Right atrium auricular region (tissue), 2 donors: ENCODE measurements around the gene COX11. TPM values are rescaled to one million over a fixed set of nuclear protein-coding genes. Genes with fewer than 3 reads are reported as not detected.
A peak's percentile ranks its signal among the peaks of the same experiment; 100 is the strongest.

Experiments
- DNase-seq: peaks from one replicate; pipeline ENCODE4 v3.0.0-alpha.2; 2019; ENCODE audit warnings: low spot score
- H3K27ac ChIP-seq, 2 donors: fragments of 200-600 bp; sonication (generic); 1 replicate in 1 of 2; 2 replicates in 1 of 2; pipeline ENCODE4 v1.5.1; 2016 to 2019
- H3K27me3 ChIP-seq, 2 donors: fragments of 200-600 bp; sonication (generic); one replicate each; pipeline versions ENCODE4 v1.5.1 to v1.6.0; 2017 to 2019
- H3K36me3 ChIP-seq: fragments of 200-600 bp; sonication (generic); one replicate; pipeline ENCODE4 v1.5.1; 2016
- H3K4me1 ChIP-seq, 2 donors: fragments of 200-600 bp; sonication (generic); one replicate each; pipeline versions ENCODE4 v1.5.1 to v1.6.0; 2017 to 2019
- H3K4me3 ChIP-seq, 2 donors: fragments of 200-600 bp; sonication (generic); 1 replicate in 1 of 2; 2 replicates in 1 of 2; pipeline ENCODE4 v1.5.1; 2017 to 2019; ENCODE audit warnings: mild to moderate bottlenecking in 1 of 2, moderate library complexity in 1 of 2
- H3K9me3 ChIP-seq, 2 donors: fragments of 200-600 bp; sonication (generic); one replicate each; pipeline ENCODE4 v1.5.1; 2019
- CTCF ChIP-seq, 2 donors: fragments of 200-600 bp; sonication (generic); IDR thresholded peaks; one replicate each; pipeline ENCODE4 v1.5.1; 2019; ENCODE audit warnings: antibody characterized with exemption in 2 of 2
- total RNA-seq, 2 donors: library from RNA; depleted of rRNA; stranded (reverse); fragments of >200 nt; gene quantifications; one replicate each; pipeline ENCODE4 v1.1.0, GENCODE V29; 2016

COX11 gene
- total RNA-seq, 2 donors from 2014 or later: 57.1 to 75.3 TPM

DNA sequence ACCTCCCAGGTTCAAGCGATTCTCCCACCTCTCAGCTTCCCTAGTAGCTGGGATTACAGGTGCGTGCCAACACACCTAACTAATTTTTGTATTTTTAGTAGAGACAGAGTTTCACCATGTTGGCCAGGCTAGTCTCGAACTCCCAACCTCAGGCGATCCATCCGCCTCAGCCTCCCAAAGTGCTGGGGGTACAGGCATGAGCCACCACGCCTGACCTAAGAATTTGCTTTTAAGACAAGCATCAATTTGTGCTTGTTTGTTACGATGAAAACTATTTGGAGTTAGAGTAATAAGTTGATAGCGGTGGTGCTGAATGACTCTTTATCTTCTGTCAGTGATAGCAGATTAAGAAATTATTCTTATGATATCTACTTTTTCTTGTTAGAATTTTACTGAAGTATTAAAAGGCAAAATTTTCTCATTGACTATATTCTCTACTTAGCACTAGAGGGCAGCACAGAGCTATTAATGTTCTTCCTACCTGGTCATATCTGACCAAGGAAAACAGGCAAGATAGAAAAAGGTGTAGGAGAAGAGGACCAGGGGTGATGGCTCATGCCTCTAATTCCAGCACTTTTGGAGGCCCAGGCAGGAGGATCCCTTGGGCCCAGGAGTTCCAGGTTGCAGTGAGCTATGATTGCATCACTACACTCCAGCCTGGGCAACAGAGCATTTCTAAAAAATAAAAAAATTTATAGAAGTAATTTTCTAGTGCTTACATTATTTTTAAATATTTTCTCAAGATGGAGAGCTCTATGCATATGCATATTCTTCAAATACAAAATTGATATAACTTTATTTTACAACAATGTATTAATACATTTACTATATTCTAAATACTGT is 24.6 kb upstream of the COX11 start:
- no peak for DNase-seq
- peak; percentile 54 to 71 for TF ChIP-seq CTCF (IDR thresholded peaks at IDR 0.05)
- Histone ChIP-seq H3K4me1 (no peaks in the 10 kb centered on the region), H3K9me3 (no peaks in the 10 kb centered on the region), H3K27me3 (no peaks in the 10 kb centered on the region), H3K4me3 (no peak overlapping the region), H3K27ac (no peak overlapping the region), H3K36me3 (no peaks in the 10 kb centered on the region)

DNA sequence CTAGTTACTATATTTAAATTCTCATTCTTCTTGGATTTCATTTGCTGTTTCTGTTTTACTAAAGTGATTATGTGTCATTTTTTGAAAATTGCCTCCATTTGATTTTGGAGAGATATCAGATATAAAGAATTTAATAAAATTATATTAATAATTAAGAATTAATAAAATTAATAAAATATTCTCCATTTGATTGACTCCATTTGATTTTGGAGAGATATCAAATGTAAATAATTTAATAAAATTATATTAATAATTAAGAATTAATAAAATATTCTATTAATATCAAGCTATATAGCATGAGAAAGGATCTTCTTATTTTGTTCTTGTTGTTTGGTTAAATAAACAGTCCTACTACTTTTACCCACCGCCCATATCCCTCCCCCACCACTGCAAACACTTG is 23.1 kb upstream of the COX11 start:
- Histone ChIP-seq H3K4me3 (no peak overlapping the region), H3K27me3 (no peaks in the 10 kb centered on the region), H3K27ac (no peak overlapping the region), H3K36me3 (peaks cover 6% of the 10 kb centered on the region), H3K4me1 (no peaks in the 10 kb centered on the region), H3K9me3 (no peaks in the 10 kb centered on the region)
- no peak for DNase-seq
- TF ChIP-seq CTCF (IDR thresholded peaks at IDR 0.05): no peak

- no peaks in the 10 kb centered on the region for H3K4me1 ChIP-seq
- TF ChIP-seq CTCF (IDR thresholded peaks at IDR 0.05): no peak
Measured at GRCh38 chr17:54990118-54990517, 21.7 kb upstream of the COX11 start.

GRCh38 chr17:54985476-54985875 is 17.0 kb upstream of the COX11 start:
- H3K4me3 ChIP-seq: no peak overlapping the region
- no peaks in the 10 kb centered on the region for H3K9me3 ChIP-seq
- peaks cover 6% of the 10 kb centered on the region for H3K36me3 ChIP-seq
- no peaks in the 10 kb centered on the region for H3K27me3 ChIP-seq
- no peak for TF ChIP-seq CTCF (IDR thresholded peaks at IDR 0.05)
- no peak for DNase-seq
- H3K27ac ChIP-seq: no peak overlapping the region
- H3K4me1 ChIP-seq: peaks cover 0 to 7% of the 10 kb centered on the region in 2 donors

More at GRCh38 chr17:54990118-54990517, 21.7 kb upstream of the COX11 start:
- H3K27ac ChIP-seq: no peak overlapping the region
- peaks cover 6% of the 10 kb centered on the region for H3K36me3 ChIP-seq
- H3K27me3 ChIP-seq: no peaks in the 10 kb centered on the region
- no peaks in the 10 kb centered on the region for H3K9me3 ChIP-seq
- DNase-seq: no peak
- no peak overlapping the region for H3K4me3 ChIP-seq

- no peaks in the 10 kb centered on the region for H3K9me3 ChIP-seq
- DNase-seq: no peak
- no peaks in the 10 kb centered on the region for H3K27me3 ChIP-seq
- peaks cover 0 to 7% of the 10 kb centered on the region in 2 donors for H3K4me1 ChIP-seq
- H3K4me3 ChIP-seq: no peak overlapping the region
- H3K36me3 ChIP-seq: peaks cover 6% of the 10 kb centered on the region
- no peak for TF ChIP-seq CTCF (IDR thresholded peaks at IDR 0.05)
- no peak overlapping the region for H3K27ac ChIP-seq
Measured at GRCh38 chr17:54983260-54983659, 14.8 kb upstream of the COX11 start.
